ENCODE results near the gene THPO.

- TF ChIP-seq TAF1 (IDR thresholded peaks at IDR 0.05; ENCODE audit: borderline replicate concordance, low read depth, low read length) (no peak), POLR2A (IDR thresholded peaks at IDR 0.05; ENCODE audit: low read depth, low read length) (no peak), POLR2AphosphoS5 (IDR thresholded peaks at IDR 0.05; ENCODE audit: low read depth, low read length) (no peak)
These were observed 31.4 kb downstream of the THPO start for GRCh38 chr3:184346480-184347190.
